WI38 (cell line): ENCODE data around the gene SLC6A11.

Experiments
- H3K4me3 ChIP-seq: 2 replicates; pipeline ENCODE4 v1.5.1; 2011; ENCODE audit warnings: low read depth, mild to moderate bottlenecking, control low read depth, low read length
- CTCF ChIP-seq: IDR thresholded peaks from 2 replicates; pipeline ENCODE4 v1.5.1; 2012; ENCODE audit warnings: low read depth, mild to moderate bottlenecking, control low read depth, low read length

Gene SLC6A11

GRCh38 chr3:10942690-10943205 lies 126.7 kb downstream of the SLC6A11 start:
- TF ChIP-seq CTCF: no peak

GRCh38 chr3:10944866-10945265 lies 128.8 kb downstream of the SLC6A11 start:
- no peak for TF ChIP-seq CTCF

More at GRCh38 chr3:10942690-10943205, 126.7 kb downstream of the SLC6A11 start:
- no peak overlapping the region for H3K4me3 ChIP-seq

DNA sequence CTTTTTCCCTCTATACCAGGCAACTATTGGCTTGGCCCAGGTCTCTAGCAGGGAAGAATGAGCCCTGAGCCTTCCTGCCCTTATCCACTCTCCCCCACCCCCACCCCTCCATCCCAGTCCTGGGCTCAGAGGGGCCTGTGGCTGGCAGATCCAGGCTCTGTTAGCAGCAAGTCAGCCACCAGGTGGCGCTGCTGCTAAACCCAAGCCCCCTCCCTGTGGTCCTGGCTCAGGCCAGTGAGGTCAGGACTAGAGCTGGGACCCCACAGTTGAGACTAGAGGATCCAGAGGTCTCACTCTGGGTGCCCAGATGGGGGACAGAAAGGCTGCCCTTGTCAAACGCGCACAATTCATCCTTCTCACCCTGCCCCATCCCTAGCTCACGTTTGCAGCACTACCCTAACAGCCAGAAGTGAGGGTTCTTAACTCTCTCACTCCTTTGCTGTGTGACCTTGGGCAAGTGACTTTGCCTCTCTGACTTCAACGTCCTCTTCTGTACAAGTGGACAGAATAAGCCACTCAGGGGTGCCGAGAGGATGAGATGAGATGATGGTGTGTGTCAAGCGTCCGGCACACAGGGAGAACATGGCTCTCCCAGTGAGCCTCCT lies 129.8 kb downstream of the SLC6A11 start:
- TF ChIP-seq CTCF: peak; percentile 80

More at GRCh38 chr3:10944866-10945265, 128.8 kb downstream of the SLC6A11 start:
- H3K4me3 ChIP-seq: no peak overlapping the region

DNA sequence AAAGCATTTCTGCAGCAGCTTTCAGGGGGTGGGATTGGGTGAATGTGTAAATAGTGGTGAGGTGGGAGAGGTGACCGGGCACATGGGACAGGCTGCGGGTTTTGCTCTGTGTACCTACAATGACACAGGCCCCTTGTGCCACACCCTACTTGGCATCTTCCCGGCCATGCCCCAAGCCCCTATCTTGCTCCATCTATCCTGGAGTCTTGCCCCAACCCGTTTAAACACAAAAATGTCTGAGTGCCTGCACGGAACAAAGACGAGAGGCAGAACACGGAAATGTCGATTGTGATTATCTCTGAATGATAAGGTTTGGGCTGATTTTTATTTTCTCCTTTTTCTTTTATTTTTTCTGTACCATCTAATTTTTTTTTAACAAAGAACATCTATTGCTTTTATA lies 130.5 kb downstream of the SLC6A11 start:
- TF ChIP-seq CTCF: no peak
- H3K4me3 ChIP-seq: no peak overlapping the region

More for the DNA sequence above, 129.8 kb downstream of the SLC6A11 start:
- H3K4me3 ChIP-seq: no peak overlapping the region

- H3K4me3 ChIP-seq: no peak overlapping the region
- TF ChIP-seq CTCF: no peak
These were observed 132.3 kb downstream of the SLC6A11 start for GRCh38 chr3:10948326-10948725.

DNA sequence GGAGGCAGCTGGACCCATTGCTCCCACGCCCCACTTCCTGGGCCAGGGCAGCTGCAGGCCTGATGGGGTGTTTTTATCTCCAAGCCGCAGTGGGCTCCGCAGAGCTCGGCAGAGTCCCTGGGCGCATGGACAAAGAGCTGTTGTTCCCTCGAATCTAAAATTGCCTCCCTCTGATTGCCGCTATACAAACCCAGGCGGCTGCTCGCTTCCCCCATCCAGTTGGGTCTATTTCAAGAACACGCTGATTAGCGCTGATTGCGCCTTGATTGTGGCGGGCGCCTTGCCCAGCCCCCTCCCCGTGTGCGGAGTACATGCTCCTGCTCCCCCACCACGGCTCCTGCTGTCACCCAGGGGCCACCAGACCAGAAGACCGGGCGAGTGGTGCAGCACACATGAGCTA lies 133.2 kb downstream of the SLC6A11 start:
- TF ChIP-seq CTCF: no peak
- H3K4me3 ChIP-seq: no peak overlapping the region

DNA sequence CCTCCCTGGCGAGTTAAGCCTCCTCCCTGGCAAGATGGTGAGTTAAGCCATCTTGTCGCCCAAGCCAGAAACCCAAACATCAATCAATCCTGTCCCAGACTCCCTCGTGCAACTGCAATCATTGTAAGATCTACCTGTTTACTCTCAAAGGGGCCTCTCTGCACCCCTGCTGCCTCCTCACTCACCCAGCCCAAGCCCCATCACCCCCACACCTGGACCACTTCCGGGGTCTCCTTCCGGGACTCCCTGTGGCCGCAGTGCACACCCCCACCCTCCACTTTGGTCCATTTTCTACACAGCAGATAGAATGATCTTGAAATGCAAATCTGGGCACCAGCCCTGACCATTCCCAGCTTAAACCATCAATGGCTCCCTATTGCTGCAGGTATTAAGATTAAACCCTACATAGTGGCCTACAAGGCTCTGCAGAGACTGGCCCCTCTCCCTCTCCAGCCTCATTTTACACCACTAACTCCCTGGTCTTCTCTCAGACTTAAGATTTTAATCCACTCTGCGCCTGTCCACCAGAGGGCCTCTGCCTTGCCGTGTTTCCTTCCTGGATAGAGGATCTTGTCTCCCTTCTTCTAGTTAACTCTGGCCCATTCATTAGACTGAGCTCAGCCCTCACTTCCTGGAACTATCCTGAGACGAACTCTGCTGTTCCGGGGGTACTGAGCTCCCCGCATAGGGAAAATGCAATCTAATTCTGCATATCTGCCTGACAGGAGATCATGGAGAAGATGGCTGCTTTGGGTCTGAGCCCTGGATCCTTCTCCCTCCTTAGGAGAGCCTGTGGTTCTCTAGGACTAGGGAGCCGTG lies 134.7 kb downstream of the SLC6A11 start:
- peak; percentile 64 for TF ChIP-seq CTCF
- no peak overlapping the region for H3K4me3 ChIP-seq
